H9 (cell line): ENCODE results near the gene ITGBL1. TPM values are rescaled to one million over a fixed set of nuclear protein-coding genes. Genes with fewer than 3 reads are reported as not detected.

ENCODE experiments used
- DNase-seq: peaks from one replicate; pipeline ENCODE4 v3.0.0-alpha.2; 2017
- H2AFZ ChIP-seq: one replicate; pipeline ENCODE4 v1.6.1; 2013; ENCODE audit warnings: mild to moderate bottlenecking, low read length, control low read depth, moderate library complexity
- H2AK5ac ChIP-seq: 2 replicates; pipeline ENCODE4 v1.6.1; 2013; ENCODE audit warnings: low read length, control low read depth, mixed read lengths; ENCODE audit not compliant: insufficient read length
- H2BK120ac ChIP-seq: one replicate; pipeline ENCODE4 v1.6.1; 2013; ENCODE audit warnings: low read depth, mild to moderate bottlenecking, low read length, control low read depth, inconsistent platforms; ENCODE audit not compliant: poor library complexity, severe bottlenecking
- H2BK12ac ChIP-seq: 2 replicates; pipeline ENCODE4 v1.6.1; 2013; ENCODE audit warnings: low read length, control low read depth, mixed read lengths, low read depth; ENCODE audit not compliant: insufficient read length
- H2BK15ac ChIP-seq: 2 replicates; pipeline ENCODE4 v1.6.1; 2013; ENCODE audit warnings: low read depth, low read length, control low read depth
- H2BK20ac ChIP-seq: one replicate; pipeline ENCODE4 v1.6.1; 2013; ENCODE audit warnings: low read depth, mild to moderate bottlenecking, low read length, control low read depth, inconsistent platforms; ENCODE audit not compliant: poor library complexity, severe bottlenecking
- H2BK5ac ChIP-seq: 2 replicates; pipeline ENCODE4 v1.6.1; 2013; ENCODE audit warnings: low read length, control low read depth, mixed read lengths; ENCODE audit not compliant: insufficient read length
- H3K14ac ChIP-seq: 2 replicates; pipeline ENCODE4 v1.6.1; 2013; ENCODE audit warnings: low read length, control low read depth; ENCODE audit not compliant: insufficient read depth
- H3K18ac ChIP-seq: 2 replicates; pipeline ENCODE4 v1.6.1; 2013; ENCODE audit warnings: low read depth, mild to moderate bottlenecking, mixed read lengths, low read length, control low read depth; ENCODE audit not compliant: insufficient read length
- H3K23ac ChIP-seq: 2 replicates; pipeline ENCODE4 v1.6.1; 2013; ENCODE audit warnings: low read length, control low read depth, mixed read lengths, low read depth; ENCODE audit not compliant: insufficient read length
- H3K23me2 ChIP-seq: 2 replicates; pipeline ENCODE4 v1.6.1; 2013; ENCODE audit warnings: low read depth, mild to moderate bottlenecking, mixed read lengths, low read length, control low read depth; ENCODE audit not compliant: insufficient read length, poor library complexity, severe bottlenecking
- H3K27ac ChIP-seq: 2 replicates; pipeline ENCODE4 v1.5.1; 2013; ENCODE audit warnings: low read length, control low read depth, mixed read lengths, low read depth; ENCODE audit not compliant: insufficient read length
- H3K27me3 ChIP-seq: 2 replicates; pipeline ENCODE4 v1.6.1; 2013; ENCODE audit warnings: low read length, control low read depth, inconsistent platforms; ENCODE audit not compliant: insufficient read depth
- H3K4ac ChIP-seq: 2 replicates; pipeline ENCODE4 v1.6.1; 2013; ENCODE audit warnings: low read depth, mild to moderate bottlenecking, control low read depth, inconsistent platforms, low read length, moderate library complexity
- H3K4me1 ChIP-seq: 2 replicates; pipeline ENCODE4 v1.6.1; 2013; ENCODE audit warnings: low read length, control low read depth, inconsistent platforms; ENCODE audit not compliant: insufficient read depth
- H3K4me2 ChIP-seq: 2 replicates; pipeline ENCODE4 v1.6.1; 2013; ENCODE audit warnings: low read length, control low read depth, mixed read lengths; ENCODE audit not compliant: insufficient read length, insufficient read depth
- H3K56ac ChIP-seq: 2 replicates; pipeline ENCODE4 v1.6.1; 2013; ENCODE audit warnings: low read depth, mild to moderate bottlenecking, mixed read lengths, low read length, control low read depth; ENCODE audit not compliant: insufficient read length
- H3K79me1 ChIP-seq: 2 replicates; pipeline ENCODE4 v1.6.1; 2013; ENCODE audit warnings: low read depth, mild to moderate bottlenecking, moderate library complexity, low read length, control low read depth, inconsistent platforms; ENCODE audit not compliant: insufficient read depth, poor library complexity, severe bottlenecking
- H3K79me2 ChIP-seq: 2 replicates; pipeline ENCODE4 v1.6.1; 2013; ENCODE audit warnings: low read length, control low read depth, inconsistent platforms; ENCODE audit not compliant: insufficient read depth
- H3K9ac ChIP-seq: 2 replicates; pipeline ENCODE4 v1.6.1; 2013; ENCODE audit warnings: low read length, control low read depth, mixed read lengths; ENCODE audit not compliant: insufficient read length; ENCODE audit errors: extremely low read depth
- H3K9me3 ChIP-seq: one replicate; pipeline ENCODE4 v1.6.1; 2013; ENCODE audit warnings: low read depth, low read length, inconsistent platforms; ENCODE audit not compliant: control insufficient read depth
- H3T11ph ChIP-seq: one replicate; pipeline ENCODE4 v1.6.1; 2013; ENCODE audit warnings: mild to moderate bottlenecking, low read length, control low read depth, inconsistent platforms
- H4K20me1 ChIP-seq: one replicate; pipeline ENCODE4 v1.6.1; 2013; ENCODE audit not compliant: control insufficient read depth, insufficient read length, insufficient read depth
- H4K5ac ChIP-seq: 2 replicates; pipeline ENCODE4 v1.6.1; 2013; ENCODE audit warnings: low read depth, mild to moderate bottlenecking, mixed read lengths, low read length, control low read depth; ENCODE audit not compliant: insufficient read length
- H4K8ac ChIP-seq: replicated peaks from 2 replicates; pipeline ENCODE4 v1.6.1; 2013; ENCODE audit warnings: low read length, control low read depth, mixed read lengths, low read depth; ENCODE audit not compliant: insufficient read length
- H4K91ac ChIP-seq: 2 replicates; pipeline ENCODE4 v1.6.1; 2013; ENCODE audit warnings: low read depth, mild to moderate bottlenecking, moderate library complexity, mixed read lengths, low read length, control low read depth; ENCODE audit not compliant: insufficient read length
- H3K27ac Mint-ChIP-seq, 3 experiments: 2 replicates in 2 of 3; 3 replicates in 1 of 3; pipeline ENCODE4 v1.8.0; 2020 to 2021; ENCODE audit warnings: mixed read lengths in 3 of 3, mild to moderate bottlenecking in 1 of 3, moderate library complexity in 1 of 3
- H3K27me3 Mint-ChIP-seq: 2 replicates; pipeline ENCODE4 v1.8.0; 2021; ENCODE audit warnings: low read depth, mild to moderate bottlenecking, moderate library complexity, mixed read lengths
- H3K36me3 Mint-ChIP-seq, 3 experiments: 2 replicates in 2 of 3; 3 replicates in 1 of 3; pipeline ENCODE4 v1.8.0; 2020 to 2021; ENCODE audit warnings: low read depth in 3 of 3, mixed read lengths in 3 of 3; ENCODE audit not compliant: insufficient read depth in 1 of 3
- H3K4me1 Mint-ChIP-seq, 2 experiments: 2 replicates each; pipeline ENCODE4 v1.8.0; 2020; ENCODE audit warnings: mixed read lengths in 2 of 2
- H3K4me3 Mint-ChIP-seq, 2 experiments: 2 replicates in 1 of 2; 3 replicates in 1 of 2; pipeline ENCODE4 v1.8.0; 2020 to 2021; ENCODE audit warnings: mild to moderate bottlenecking in 2 of 2, mixed read lengths in 2 of 2, moderate library complexity in 1 of 2
- H3K9me3 Mint-ChIP-seq, 2 experiments: 2 replicates in 1 of 2; 3 replicates in 1 of 2; pipeline ENCODE4 v1.8.0; 2020; ENCODE audit warnings: mild to moderate bottlenecking in 2 of 2, mixed read lengths in 2 of 2, moderate library complexity in 1 of 2
- CTCF ChIP-seq: fragments of 200-600 bp; sonication (generic); conservative IDR thresholded peaks from 3 replicates; pipeline ENCODE4 v1.8.0; 2021; ENCODE audit warnings: antibody characterized with exemption, mild to moderate bottlenecking
- WGBS: extraction: QIAGEN DNeasy Blood & Tissue Kit; methylation state at CpG from one replicate; pipeline ENCODE4 v1.1.7; 2013; ENCODE audit warnings: missing lambda C conversion rate, low lambda C conversion rate, mixed read lengths; ENCODE audit not compliant: insufficient read length; ENCODE audit errors: extremely low coverage; 5-methylcytosine and 5-hydroxymethylcytosine counted together
- total RNA-seq: library from RNA; stranded (reverse); gene quantifications from 2 replicates; pipeline ENCODE4 v1.2.1, GENCODE V29; 2021

Gene ITGBL1
- total RNA-seq, 1 experiment from 2014 or later: not detected

- no peak overlapping the region for H3K9ac ChIP-seq
- H3K9me3 Mint-ChIP-seq: no peaks in the 10 kb centered on the region
- H2BK120ac ChIP-seq: no peak overlapping the region
- DNase-seq: no peak
- H3K27me3 Mint-ChIP-seq: no peaks in the 10 kb centered on the region
- no peaks in the 10 kb centered on the region for H3K79me1 ChIP-seq
- H2BK12ac ChIP-seq: no peak overlapping the region
- H3K18ac ChIP-seq: no peak overlapping the region
- H3K23ac ChIP-seq: no peak overlapping the region
- H3K27ac Mint-ChIP-seq: no peak overlapping the region
- no peak overlapping the region for H3K4me2 ChIP-seq
- H3K4ac ChIP-seq: no peak overlapping the region
- no peak overlapping the region for H3K56ac ChIP-seq
- no peak overlapping the region for H2BK15ac ChIP-seq
- no CpG with 5 or more reads among the region's 8 CpGs for WGBS
- H3K4me1 Mint-ChIP-seq: peaks cover 3% of the 10 kb centered on the region in 2 experiments; a peak in 2 of 4 replicates
- H3K4me1 ChIP-seq: no peaks in the 10 kb centered on the region
- H2AFZ ChIP-seq: no peak overlapping the region
- TF ChIP-seq CTCF: no peak
- no peaks in the 10 kb centered on the region for H3K27me3 ChIP-seq
- no peak overlapping the region for H3K4me3 Mint-ChIP-seq
- H3K79me2 ChIP-seq: no peaks in the 10 kb centered on the region
- H2AK5ac ChIP-seq: no peak overlapping the region
- H3K27ac ChIP-seq: no peak overlapping the region
- H4K91ac ChIP-seq: no peak overlapping the region
- H3K14ac ChIP-seq: no peak overlapping the region
- H3K9me3 ChIP-seq: no peaks in the 10 kb centered on the region
- H3T11ph ChIP-seq: no peak overlapping the region
- no peak overlapping the region for H4K8ac ChIP-seq
- H3K23me2 ChIP-seq: no peaks in the 10 kb centered on the region
- no peaks in the 10 kb centered on the region for H3K36me3 Mint-ChIP-seq
- H4K5ac ChIP-seq: no peak overlapping the region
- H2BK20ac ChIP-seq: no peak overlapping the region
- no peaks in the 10 kb centered on the region for H4K20me1 ChIP-seq
- no peak overlapping the region for H2BK5ac ChIP-seq
Observed at GRCh38 chr13:101523154-101524131, 71.0 kb downstream of the ITGBL1 start.
